Measurements from ENCODE around the gene SUGCT.
"Not testable (repeated sequence)": the region's sequence is repeated elsewhere in the genome, so short reads cannot be mapped to it uniquely, and the experiment has no call there.

Gene SUGCT

GRCh38 chr7:40643664-40644063 is 508.9 kb downstream of the SUGCT start:
- no peak for DNase-seq

- no peak for DNase-seq
Observed at GRCh38 chr7:40644454-40645188, 509.8 kb downstream of the SUGCT start.

DNA sequence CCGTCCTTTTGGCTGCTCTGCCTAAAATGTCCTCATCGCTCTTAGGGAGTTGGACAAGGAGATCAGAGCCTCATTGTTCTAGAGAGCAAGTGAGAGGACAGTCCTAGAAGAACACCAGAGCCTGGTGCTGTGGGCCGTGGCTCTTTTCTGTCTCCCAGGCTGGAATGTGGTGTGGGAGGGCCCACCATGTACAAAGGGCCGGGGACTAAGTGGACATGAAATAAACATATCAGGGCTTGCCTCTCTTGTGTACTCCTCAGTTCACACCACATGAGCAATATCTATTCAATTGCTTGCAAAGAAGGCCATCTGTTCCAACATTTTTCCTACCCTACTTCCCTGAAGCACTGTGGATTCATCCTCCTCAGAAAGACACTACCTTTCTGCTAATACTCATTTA is 510.4 kb downstream of the SUGCT start:
- DNase-seq, result no peak

DNA sequence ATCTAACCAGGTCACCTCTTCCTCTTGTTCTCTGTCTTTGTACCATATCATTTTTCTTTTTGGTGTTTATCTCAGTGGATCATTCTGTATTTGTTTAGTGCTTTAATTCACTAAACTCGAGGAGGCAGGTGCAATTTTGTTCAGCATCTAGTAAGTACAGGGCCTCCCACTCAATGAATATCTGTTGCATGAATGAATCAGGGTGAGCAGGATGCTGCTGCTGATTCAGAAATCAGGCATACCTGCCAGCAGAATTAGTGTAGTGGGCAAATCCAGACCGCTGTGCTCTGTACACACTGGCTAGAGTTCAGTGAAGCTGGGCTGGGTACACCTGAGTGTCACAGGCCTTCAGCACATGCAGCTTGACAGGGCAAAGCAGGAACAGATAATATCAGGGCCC is 511.9 kb downstream of the SUGCT start:
- no peak for DNase-seq

GRCh38 chr7:40647719-40648118 is 512.9 kb downstream of the SUGCT start:
- DNase-seq, result no peak

DNA sequence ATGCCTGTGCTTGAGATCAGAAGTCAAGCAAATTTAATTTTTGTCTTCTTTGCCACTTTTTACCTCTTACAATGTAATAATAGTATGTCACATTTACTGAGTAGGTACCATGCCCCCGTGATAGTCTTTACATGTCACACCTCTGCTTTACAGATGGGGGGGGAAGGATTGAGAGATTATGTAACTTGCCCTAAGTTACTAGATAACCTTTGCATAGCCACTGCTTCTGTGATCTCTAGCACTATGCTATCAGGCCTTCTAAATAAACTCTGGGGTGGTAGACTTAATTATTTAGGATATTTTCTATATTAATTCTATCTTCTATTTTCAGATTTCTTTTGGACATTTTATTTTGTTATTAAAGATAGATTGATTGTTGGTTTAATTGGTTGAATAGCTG is 514.4 kb downstream of the SUGCT start:
- no peak for DNase-seq

GRCh38 chr7:40650903-40651302 is 516.1 kb downstream of the SUGCT start:
- not testable (repeated sequence) for DNase-seq

GRCh38 chr7:40654171-40654570 is 519.4 kb downstream of the SUGCT start:
- no peak for DNase-seq

GRCh38 chr7:40655426-40655825 is 520.6 kb downstream of the SUGCT start:
- no peak for DNase-seq

DNA sequence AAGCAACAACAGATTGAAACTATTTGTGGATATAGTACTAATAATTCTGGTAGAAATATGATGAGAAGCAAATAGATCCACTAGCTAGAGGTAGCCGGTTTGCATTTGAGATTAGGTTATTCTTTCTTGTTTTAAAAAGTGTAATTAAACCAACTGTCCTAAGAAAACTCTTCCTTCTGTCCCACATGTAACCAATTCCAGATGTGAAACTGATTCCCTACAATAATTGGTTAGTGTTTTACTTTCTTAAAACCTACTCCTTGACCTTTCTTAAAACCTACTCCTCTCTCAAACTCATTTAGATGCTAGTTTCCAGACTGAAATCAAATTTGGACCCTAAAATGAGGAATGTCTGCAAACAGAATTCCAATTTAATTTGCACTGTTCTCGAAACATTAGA is 521.5 kb downstream of the SUGCT start:
- no peak for DNase-seq

DNA sequence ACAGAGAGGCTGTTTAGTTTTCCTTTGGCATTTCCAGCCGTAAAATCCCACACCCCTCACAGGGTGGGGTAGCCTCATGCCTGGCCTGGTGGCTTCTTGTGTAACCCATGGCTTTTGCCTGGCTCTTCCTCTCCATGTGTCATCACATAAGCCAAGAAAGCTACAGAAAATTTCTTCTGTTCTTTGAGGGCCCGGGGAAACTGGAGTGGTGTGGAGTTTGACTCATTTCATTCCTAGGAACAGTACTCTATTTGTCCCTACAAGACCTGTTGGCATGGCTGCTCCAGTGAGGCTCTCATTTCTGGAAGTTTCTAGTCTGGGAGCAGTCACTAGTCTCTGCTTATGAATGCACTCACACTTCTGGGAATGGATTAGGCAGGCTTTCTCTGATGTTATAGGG is 523.9 kb downstream of the SUGCT start:
- no peak for DNase-seq

DNA sequence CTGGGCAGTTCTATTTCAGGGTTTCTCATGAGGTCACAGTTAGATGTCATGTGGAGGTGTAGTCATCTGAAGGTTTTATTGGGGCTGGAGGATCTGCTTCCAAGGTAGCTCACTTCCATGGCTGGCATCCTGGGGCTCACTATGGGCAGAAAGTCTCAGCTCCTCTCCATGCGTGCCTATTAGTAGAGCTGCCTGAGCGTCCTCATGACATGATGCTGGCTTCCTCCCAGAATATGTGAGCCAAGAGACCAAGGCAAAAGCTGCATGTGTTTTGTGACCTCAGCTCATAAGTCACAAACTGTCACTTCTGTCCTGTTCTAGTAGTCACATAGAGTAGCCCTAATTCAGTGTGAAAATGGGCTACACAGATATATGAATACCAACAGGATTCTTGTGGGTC is 524.4 kb downstream of the SUGCT start:
- DNase-seq, result no peak

GRCh38 chr7:40673285-40673684 is 538.5 kb downstream of the SUGCT start:
- DNase-seq, result no peak

GRCh38 chr7:40674316-40674715 is 539.5 kb downstream of the SUGCT start:
- no peak for DNase-seq

- no peak for DNase-seq
Observed at GRCh38 chr7:40675741-40676140, 540.9 kb downstream of the SUGCT start.

DNA sequence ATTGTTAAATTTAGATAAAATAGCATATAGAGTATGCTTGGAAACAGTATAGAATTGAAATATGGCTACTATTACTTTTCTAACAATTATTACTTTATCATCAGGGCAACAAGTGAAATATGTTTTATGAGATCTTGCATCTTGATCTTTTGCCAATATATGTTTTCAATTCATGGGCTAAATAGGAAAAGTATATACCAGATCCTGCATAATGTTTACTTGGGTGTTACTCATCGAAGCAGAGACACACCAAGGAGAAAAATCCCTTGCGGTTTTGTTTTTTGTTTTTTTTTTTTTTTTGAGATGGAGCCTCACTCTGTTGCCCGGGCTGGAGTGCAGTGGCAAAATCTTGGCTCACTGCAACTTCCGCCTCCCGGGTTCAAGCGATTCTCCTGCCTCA is 541.4 kb downstream of the SUGCT start:
- no peak for DNase-seq

GRCh38 chr7:40680657-40681056 is 545.9 kb downstream of the SUGCT start:
- DNase-seq, result no peak

DNA sequence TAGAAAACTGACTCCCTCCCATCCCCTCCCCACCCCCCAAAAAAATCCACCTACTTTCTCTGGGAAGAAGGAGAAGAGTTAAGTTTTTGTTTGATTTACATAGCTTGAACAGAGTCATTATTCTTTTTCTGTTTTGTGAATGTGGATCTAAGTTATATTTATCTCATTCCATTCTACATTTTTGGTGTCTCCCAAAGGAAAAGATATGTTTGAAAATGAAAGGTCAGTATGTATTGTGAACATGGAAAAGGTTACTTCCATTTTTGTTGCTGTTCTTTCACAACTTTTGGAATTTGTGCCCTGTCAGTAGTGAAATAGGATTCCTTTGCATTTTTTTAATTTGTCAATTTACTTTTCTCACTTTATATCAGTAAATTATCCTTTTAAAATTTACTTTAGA is 547.9 kb downstream of the SUGCT start:
- DNase-seq, result no peak

DNA sequence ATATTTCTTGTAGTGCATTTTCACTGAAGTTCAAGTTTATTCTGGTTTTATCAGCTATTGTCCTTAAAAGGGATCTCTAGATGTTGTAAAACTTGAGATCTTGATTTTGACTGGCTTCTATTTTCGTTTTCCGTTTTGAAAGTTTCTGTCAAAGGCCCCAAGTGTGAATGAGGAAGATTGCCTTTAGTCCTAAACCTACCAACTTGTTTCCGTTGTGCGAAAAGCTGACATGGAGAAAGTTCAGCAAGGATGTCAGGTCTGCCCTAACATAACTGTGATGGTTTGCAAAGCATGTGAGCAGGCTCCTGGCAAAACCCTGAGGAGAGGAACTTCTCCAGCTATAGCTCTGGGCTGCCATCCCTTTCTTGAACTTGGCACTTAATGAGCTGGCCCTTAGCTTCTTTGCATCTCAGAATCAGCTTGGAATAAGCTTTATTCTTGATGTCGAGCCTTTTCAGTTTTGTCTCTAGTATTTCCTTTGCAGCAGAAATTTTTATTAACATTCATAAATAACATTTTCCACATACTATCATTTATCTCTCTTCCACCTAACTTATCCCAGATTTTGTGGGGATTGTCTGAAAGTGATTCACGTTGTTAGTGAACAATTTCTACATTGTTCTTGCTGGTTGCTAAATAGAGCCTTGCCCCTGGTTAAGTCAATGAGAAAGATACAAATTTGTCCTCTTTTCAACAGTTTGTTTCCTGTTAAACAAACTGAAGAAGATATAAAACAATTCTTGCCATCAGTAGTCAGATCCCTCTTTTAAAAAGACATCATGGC is 559.4 kb downstream of the SUGCT start:
- DNase-seq, result no peak

DNA sequence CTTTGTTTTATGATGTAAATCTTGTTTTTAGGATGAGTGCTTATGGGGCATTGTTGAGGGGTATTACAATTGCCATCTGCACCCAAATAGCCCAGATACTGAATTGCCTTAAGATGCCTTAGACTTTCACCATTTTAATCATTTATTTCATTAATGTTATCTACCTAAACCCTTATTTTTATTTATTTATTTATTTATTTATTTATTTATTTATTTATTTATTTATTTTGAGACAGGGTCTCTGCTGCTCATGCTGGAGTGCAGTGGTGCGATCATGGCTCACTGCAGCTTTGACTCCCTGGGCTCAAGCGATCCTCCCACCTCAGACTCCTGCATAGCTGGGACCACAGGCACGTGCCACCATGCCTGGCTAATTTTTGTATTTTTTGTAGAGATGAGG is 560.2 kb downstream of the SUGCT start:
- DNase-seq, result no peak

- no peak for DNase-seq
Observed at GRCh38 chr7:40697653-40698052, 562.8 kb downstream of the SUGCT start.

- no peak for DNase-seq
Observed at GRCh38 chr7:40698214-40698920, 563.6 kb downstream of the SUGCT start.

DNA sequence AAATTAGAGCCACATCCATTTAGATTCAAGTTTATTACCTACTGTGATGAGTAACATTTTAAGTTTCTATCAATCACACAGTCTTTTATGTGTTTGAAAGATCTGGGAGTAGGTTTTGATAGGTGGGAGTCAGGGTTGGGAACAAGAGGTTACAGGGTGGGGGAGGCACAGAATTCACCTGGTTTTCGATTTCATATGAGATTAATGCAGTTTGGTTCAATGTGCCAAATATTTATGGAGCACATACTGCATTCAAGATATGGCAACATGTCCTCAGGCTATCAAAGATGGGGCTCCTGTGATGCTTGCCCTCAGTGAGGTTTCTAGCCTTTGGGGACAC is 564.1 kb downstream of the SUGCT start:
- no peak for DNase-seq

Data from stimulated activated naive CD4-positive, alpha-beta T cell treated with Interleukin-2 at 50 U/mL for 16 hours (primary cell).